Heart left ventricle (tissue), 13 donors: Measurements from ENCODE around the gene FAM216B.

Experiments used
- POLR2A ChIP-seq, 2 donors: fragments of 450-650 bp; IDR thresholded peaks; one replicate each; pipeline ENCODE4 v1.6.1; 2017; ENCODE audit warnings: antibody characterized with exemption in 2 of 2, mild to moderate bottlenecking in 2 of 2, moderate library complexity in 2 of 2
- TF ChIP-seq, protein P1 (sequence below), 12 donors: fragments of 200-600 bp; sonication (generic) in 4 of 12; IDR thresholded peaks; one replicate each; pipeline versions ENCODE4 v1.5.0 to v1.8.0; 2018 to 2022; ENCODE audit warnings: antibody characterized with exemption in 12 of 12, mild to moderate bottlenecking in 5 of 12
- donor health status: ischemic (EF 13 %, LVEDD 7.1; RV severe dilation, severe dysfunction).
- donor health status: DM: no; HTN: yes; CAD: no.
- donor health status: DM: no; HTN: no; CAD: no.
- donor health status: ischemic (EF 25% LVEDD 6.9; RV normal size, moderate dysfunction).
- donor health status: ischemic (EF 25% LVEDD 5.7; RV mildly dilated, moderate dysfunction).
- donor health status: ischemic (EF 35%, LVEDD 5.7; RV mildly dilated, moderate dysfunction).
- donor health status: nonischemic (EF 11% LVEDD 7.7; RV severe dilation, severe dysfunction).
- donor health status: DM: yes; HTN: yes; CAD: no.
- donor health status: PGD.
- donor health status: ischemic (EF 29% LVEDD 5.4; RV normal size, mild dysfunction).
- donor health status: nonischemic (EF 23%, LVEDD 6.1; RV moderate dilation, normal function).

GRCh38 chr13:42792154-42792553 is 10.8 kb downstream of the FAM216B start:
- TF ChIP-seq, protein P1, sequence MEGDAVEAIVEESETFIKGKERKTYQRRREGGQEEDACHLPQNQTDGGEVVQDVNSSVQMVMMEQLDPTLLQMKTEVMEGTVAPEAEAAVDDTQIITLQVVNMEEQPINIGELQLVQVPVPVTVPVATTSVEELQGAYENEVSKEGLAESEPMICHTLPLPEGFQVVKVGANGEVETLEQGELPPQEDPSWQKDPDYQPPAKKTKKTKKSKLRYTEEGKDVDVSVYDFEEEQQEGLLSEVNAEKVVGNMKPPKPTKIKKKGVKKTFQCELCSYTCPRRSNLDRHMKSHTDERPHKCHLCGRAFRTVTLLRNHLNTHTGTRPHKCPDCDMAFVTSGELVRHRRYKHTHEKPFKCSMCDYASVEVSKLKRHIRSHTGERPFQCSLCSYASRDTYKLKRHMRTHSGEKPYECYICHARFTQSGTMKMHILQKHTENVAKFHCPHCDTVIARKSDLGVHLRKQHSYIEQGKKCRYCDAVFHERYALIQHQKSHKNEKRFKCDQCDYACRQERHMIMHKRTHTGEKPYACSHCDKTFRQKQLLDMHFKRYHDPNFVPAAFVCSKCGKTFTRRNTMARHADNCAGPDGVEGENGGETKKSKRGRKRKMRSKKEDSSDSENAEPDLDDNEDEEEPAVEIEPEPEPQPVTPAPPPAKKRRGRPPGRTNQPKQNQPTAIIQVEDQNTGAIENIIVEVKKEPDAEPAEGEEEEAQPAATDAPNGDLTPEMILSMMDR (IDR thresholded peaks at IDR 0.05): no peak
- no peak for TF ChIP-seq POLR2A (IDR thresholded peaks at IDR 0.05)
